HEK293 (cell line): ENCODE data around the gene CACNA2D3.

Source experiments
- ATF2 ChIP-seq: fragments of 450-650 bp; formaldehyde crosslinking; IDR thresholded peaks from 2 replicates; pipeline ENCODE4 v1.5.1; 2016; ENCODE audit warnings: missing biosample characterization, missing genetic modification characterization, low read depth
- CTCF ChIP-seq: fragments of 450-650 bp; formaldehyde crosslinking; IDR thresholded peaks from 2 replicates; pipeline ENCODE4 v1.5.1; 2016; ENCODE audit warnings: missing biosample characterization, missing genetic modification characterization
- SALL2 ChIP-seq: fragments of 450-650 bp; formaldehyde crosslinking; IDR thresholded peaks from 2 replicates; pipeline ENCODE4 v1.5.0; 2017; ENCODE audit warnings: missing biosample characterization, mild to moderate bottlenecking, missing genetic modification characterization, borderline replicate concordance
- ZFP37 ChIP-seq: fragments of 450-650 bp; formaldehyde crosslinking; IDR thresholded peaks from 2 replicates; pipeline ENCODE4 v1.5.1; 2016; ENCODE audit warnings: missing biosample characterization, missing genetic modification characterization
- ZNF362 ChIP-seq: fragments of 450-650 bp; formaldehyde crosslinking; IDR thresholded peaks from 2 replicates; pipeline ENCODE4 v1.5.1; 2016; ENCODE audit warnings: missing biosample characterization, missing genetic modification characterization
- ZNF423 ChIP-seq: fragments of 450-650 bp; formaldehyde crosslinking; IDR thresholded peaks from 2 replicates; pipeline ENCODE4 v1.5.1; 2016; ENCODE audit warnings: missing biosample characterization, missing genetic modification characterization
- ZNF549 ChIP-seq: fragments of 450-650 bp; IDR thresholded peaks from 2 replicates; pipeline ENCODE4 v1.5.1; 2018; ENCODE audit warnings: missing biosample characterization, missing genetic modification characterization, mild to moderate bottlenecking, inconsistent platforms, moderate library complexity
- ZSCAN18 ChIP-seq: fragments of 450-650 bp; formaldehyde crosslinking; IDR thresholded peaks from 2 replicates; pipeline ENCODE4 v1.5.1; 2016; ENCODE audit warnings: missing biosample characterization, missing genetic modification characterization

- TF ChIP-seq CTCF (tag by site-specific recombination): no peak
- TF ChIP-seq ZSCAN18 (tag by site-specific recombination): no peak
- no peak for TF ChIP-seq SALL2 (tag by site-specific recombination)
- TF ChIP-seq ZFP37: no peak
- no peak for TF ChIP-seq ZNF423 (tag by site-specific recombination)
- no peak for TF ChIP-seq ZNF362
- TF ChIP-seq ATF2 (tag by site-specific recombination): no peak
- no peak for TF ChIP-seq ZNF549 (tag by site-specific recombination)
Measured at GRCh38 chr3:54484334-54484733, 362.0 kb downstream of the CACNA2D3 start.
